H1 (cell line): ENCODE results near the gene ERVMER34-1.

Experiments used
- CBX5 ChIP-seq: fragments of 300-800, 300-1000 bp; sonication (generic); IDR thresholded peaks from 2 replicates; pipeline ENCODE4 v1.7.1; 2016; ENCODE audit warnings: antibody characterized with exemption, low read length, low read depth
- EGR1 ChIP-seq: IDR thresholded peaks from 2 replicates; pipeline ENCODE4 v1.6.1; 2011; ENCODE audit warnings: low read depth, low read length, borderline replicate concordance
- EZH2 ChIP-seq: fragments of 200-600 bp; sonication (generic); IDR thresholded peaks from 2 replicates; pipeline ENCODE4 v1.7.1; 2012; ENCODE audit warnings: low read depth, mild to moderate bottlenecking, moderate library complexity, low read length, inconsistent platforms; ENCODE audit not compliant: severe bottlenecking
- PHF8 ChIP-seq: fragments of 200-600 bp; sonication (generic); conservative IDR thresholded peaks from 2 replicates; pipeline ENCODE4 v1.7.1; 2012; ENCODE audit warnings: low read depth, mild to moderate bottlenecking, inconsistent platforms, low read length, moderate library complexity
- POLR2A ChIP-seq, 2 experiments: IDR thresholded peaks; 1 replicate in 1 of 2; 2 replicates in 1 of 2; pipeline ENCODE4 v1.6.1; 2011; ENCODE audit warnings: low read depth in 2 of 2, low read length in 2 of 2, mild to moderate bottlenecking in 2 of 2; ENCODE audit errors: control extremely low read depth in 1 of 2
- POLR2AphosphoS5 ChIP-seq: IDR thresholded peaks from 2 replicates; pipeline ENCODE4 v1.6.1; 2011; ENCODE audit warnings: low read depth, low read length
- RFX5 ChIP-seq: IDR thresholded peaks from 2 replicates; pipeline ENCODE4 v1.6.1; 2011; ENCODE audit warnings: low read depth, low read length, improper control_type of control experiment, borderline replicate concordance
- RXRA ChIP-seq: IDR thresholded peaks from 2 replicates; pipeline ENCODE4 v1.6.1; 2011; ENCODE audit warnings: low read depth, mild to moderate bottlenecking, low read length, moderate library complexity; ENCODE audit not compliant: insufficient read depth
- SP1 ChIP-seq: IDR thresholded peaks from 2 replicates; pipeline ENCODE4 v1.6.1; 2011; ENCODE audit warnings: low read depth, low read length
- TCF12 ChIP-seq: IDR thresholded peaks from 2 replicates; pipeline ENCODE4 v1.6.1; 2011; ENCODE audit warnings: low read depth, mild to moderate bottlenecking, low read length
- TF ChIP-seq, protein P1 (sequence below), 3 experiments: IDR thresholded peaks; 1 replicate in 2 of 3; 2 replicates in 1 of 3; pipeline versions ENCODE4 v1.5.1 to v1.6.1; 2011; ENCODE audit warnings: low read length in 3 of 3, mild to moderate bottlenecking in 3 of 3, inconsistent platforms in 2 of 3, low read depth in 1 of 3, moderate library complexity in 1 of 3; ENCODE audit not compliant: insufficient read depth in 1 of 3; ENCODE audit errors: control extremely low read depth in 1 of 3
- TF ChIP-seq, protein P2 (sequence below): IDR thresholded peaks from 2 replicates; pipeline ENCODE4 v1.6.1; 2011; ENCODE audit warnings: low read depth, mild to moderate bottlenecking, low read length; ENCODE audit not compliant: insufficient read depth

DNA sequence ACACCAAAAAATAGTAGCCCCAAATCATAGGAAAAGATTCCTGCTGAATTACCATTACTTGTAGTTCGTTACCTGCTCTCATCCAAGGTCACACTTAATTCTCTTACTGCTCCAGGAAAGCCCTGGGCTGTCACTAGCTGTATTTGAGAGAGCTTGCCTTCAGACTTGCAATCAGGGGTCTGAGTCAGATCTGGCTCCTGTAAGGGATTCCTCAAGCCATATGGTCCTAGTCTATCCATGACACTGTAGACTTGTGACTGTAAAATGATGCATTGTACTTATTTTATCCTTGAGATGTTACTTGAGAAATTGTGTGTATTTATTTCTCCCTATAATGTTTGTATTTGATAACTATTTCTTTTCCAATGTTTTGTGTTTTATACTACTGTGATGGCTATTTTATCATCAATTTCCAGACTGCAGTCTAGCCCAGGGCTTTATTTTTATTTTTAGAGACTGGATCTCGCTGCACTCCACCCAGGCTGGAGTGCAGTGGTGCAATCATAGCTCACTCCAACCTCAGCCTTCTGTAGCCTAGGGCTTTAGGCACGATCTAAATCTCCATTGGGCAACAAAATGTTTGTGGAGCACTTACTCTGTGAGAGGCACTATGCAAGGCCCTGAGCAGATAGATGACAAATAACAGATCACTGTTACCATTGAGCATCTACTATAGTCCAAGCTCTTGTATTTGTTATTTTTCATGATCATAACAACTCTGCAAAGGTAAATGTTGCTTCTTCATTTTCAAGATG is 24.2 kb downstream of the ERVMER34-1 start:
- TF ChIP-seq, protein P1, sequence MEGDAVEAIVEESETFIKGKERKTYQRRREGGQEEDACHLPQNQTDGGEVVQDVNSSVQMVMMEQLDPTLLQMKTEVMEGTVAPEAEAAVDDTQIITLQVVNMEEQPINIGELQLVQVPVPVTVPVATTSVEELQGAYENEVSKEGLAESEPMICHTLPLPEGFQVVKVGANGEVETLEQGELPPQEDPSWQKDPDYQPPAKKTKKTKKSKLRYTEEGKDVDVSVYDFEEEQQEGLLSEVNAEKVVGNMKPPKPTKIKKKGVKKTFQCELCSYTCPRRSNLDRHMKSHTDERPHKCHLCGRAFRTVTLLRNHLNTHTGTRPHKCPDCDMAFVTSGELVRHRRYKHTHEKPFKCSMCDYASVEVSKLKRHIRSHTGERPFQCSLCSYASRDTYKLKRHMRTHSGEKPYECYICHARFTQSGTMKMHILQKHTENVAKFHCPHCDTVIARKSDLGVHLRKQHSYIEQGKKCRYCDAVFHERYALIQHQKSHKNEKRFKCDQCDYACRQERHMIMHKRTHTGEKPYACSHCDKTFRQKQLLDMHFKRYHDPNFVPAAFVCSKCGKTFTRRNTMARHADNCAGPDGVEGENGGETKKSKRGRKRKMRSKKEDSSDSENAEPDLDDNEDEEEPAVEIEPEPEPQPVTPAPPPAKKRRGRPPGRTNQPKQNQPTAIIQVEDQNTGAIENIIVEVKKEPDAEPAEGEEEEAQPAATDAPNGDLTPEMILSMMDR (IDR thresholded peaks at IDR 0.05; ENCODE audit: control extremely low read depth in 1 of 3, insufficient read depth in 1 of 3, low read depth in 1 of 3, low read length in 3 of 3), result no peak
- TF ChIP-seq TCF12 (no peak), POLR2AphosphoS5 (no peak), EZH2 (no peak), RXRA (no peak), CBX5 (no peak), EGR1 (no peak), POLR2A (IDR thresholded peaks at IDR 0.05; ENCODE audit: control extremely low read depth in 1 of 2, low read depth in 2 of 2, low read length in 2 of 2) (no peak), PHF8 (no peak), RFX5 (no peak), SP1 (no peak)
- TF ChIP-seq, protein P2, sequence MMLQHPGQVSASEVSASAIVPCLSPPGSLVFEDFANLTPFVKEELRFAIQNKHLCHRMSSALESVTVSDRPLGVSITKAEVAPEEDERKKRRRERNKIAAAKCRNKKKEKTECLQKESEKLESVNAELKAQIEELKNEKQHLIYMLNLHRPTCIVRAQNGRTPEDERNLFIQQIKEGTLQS, result no peak
